Measurements from ENCODE around the gene RPL31.

DNA sequence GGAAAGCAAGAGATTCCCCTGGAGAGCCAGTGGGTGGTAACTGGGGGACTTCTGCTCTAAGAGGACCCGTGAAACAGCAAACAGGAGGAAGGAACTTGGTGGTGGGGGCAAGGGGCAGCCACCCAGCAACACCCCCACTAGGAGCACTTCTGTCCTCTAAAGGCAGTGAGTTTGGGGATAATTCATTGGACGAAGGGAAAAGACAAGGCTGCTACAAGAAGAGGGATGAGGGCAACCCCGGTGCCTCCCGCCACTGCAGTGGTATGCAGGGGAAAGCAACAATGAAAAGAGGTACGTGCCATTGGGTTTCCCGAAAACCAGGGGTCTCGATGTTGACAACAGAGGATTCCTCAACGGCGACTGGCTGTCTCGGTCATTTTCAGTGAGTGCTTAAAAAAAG, 9.1 kb downstream of the RPL31 start:
- TF ChIP-seq, protein P1, sequence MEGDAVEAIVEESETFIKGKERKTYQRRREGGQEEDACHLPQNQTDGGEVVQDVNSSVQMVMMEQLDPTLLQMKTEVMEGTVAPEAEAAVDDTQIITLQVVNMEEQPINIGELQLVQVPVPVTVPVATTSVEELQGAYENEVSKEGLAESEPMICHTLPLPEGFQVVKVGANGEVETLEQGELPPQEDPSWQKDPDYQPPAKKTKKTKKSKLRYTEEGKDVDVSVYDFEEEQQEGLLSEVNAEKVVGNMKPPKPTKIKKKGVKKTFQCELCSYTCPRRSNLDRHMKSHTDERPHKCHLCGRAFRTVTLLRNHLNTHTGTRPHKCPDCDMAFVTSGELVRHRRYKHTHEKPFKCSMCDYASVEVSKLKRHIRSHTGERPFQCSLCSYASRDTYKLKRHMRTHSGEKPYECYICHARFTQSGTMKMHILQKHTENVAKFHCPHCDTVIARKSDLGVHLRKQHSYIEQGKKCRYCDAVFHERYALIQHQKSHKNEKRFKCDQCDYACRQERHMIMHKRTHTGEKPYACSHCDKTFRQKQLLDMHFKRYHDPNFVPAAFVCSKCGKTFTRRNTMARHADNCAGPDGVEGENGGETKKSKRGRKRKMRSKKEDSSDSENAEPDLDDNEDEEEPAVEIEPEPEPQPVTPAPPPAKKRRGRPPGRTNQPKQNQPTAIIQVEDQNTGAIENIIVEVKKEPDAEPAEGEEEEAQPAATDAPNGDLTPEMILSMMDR (IDR thresholded peaks at IDR 0.05; ENCODE audit: poor library complexity) = no peak
- no peak for TF ChIP-seq EZH2 (IDR thresholded peaks at IDR 0.05; ENCODE audit: borderline replicate concordance)

Data from hepatocyte (in vitro differentiated cells).